GM21528 (cell line): ENCODE results near the gene RTN4RL2.

Experiments
- ATAC-seq: cut with Tn5 transposase; IDR thresholded peaks from one replicate; pipeline ENCODE4 v1.9.1; 2021; ENCODE audit warnings: mild to moderate bottlenecking, moderate library complexity; ENCODE audit not compliant: unreplicated experiment, low FRiP score

RTN4RL2 gene

GRCh38 chr11:57460022-57460757 lies at the start of gene RTN4RL2:
TSS of gene RTN4RL2 (plus strand) at chr11:57460528. CDS start at chr11:57460866, 338 bp downstream.
- no peak for ATAC-seq

GRCh38 chr11:57413681-57414080 lies 46.6 kb upstream of the RTN4RL2 start:
- no peak for ATAC-seq

- ATAC-seq = no peak
Measured at GRCh38 chr11:57414612-57415212, 45.6 kb upstream of the RTN4RL2 start.

- no peak for ATAC-seq
Measured at GRCh38 chr11:57416436-57416835, 43.9 kb upstream of the RTN4RL2 start.

GRCh38 chr11:57417056-57417455 lies 43.3 kb upstream of the RTN4RL2 start:
- no peak for ATAC-seq

GRCh38 chr11:57418131-57418530 lies 42.2 kb upstream of the RTN4RL2 start:
- ATAC-seq = no peak

GRCh38 chr11:57419146-57419545 lies 41.2 kb upstream of the RTN4RL2 start:
- ATAC-seq = no peak

- no peak for ATAC-seq
Measured at GRCh38 chr11:57421066-57421465, 39.3 kb upstream of the RTN4RL2 start.

GRCh38 chr11:57421805-57422204 lies 38.5 kb upstream of the RTN4RL2 start:
- ATAC-seq = no peak

GRCh38 chr11:57422669-57423068 lies 37.7 kb upstream of the RTN4RL2 start:
- no peak for ATAC-seq

- ATAC-seq = no peak
Measured at GRCh38 chr11:57424137-57424791, 36.1 kb upstream of the RTN4RL2 start.

GRCh38 chr11:57424792-57425564 lies 35.4 kb upstream of the RTN4RL2 start:
- peak; percentile 90 for ATAC-seq

GRCh38 chr11:57425565-57426438 lies 34.5 kb upstream of the RTN4RL2 start:
- no peak for ATAC-seq

- peak; percentile 5 for ATAC-seq
Measured at GRCh38 chr11:57426439-57426928, 33.8 kb upstream of the RTN4RL2 start.

GRCh38 chr11:57426929-57427726 lies 33.2 kb upstream of the RTN4RL2 start, which contains the start of gene SLC43A3:
TSS of gene SLC43A3 (minus strand) at chr11:57427121. CDS start at chr11:57426172, 949 bp downstream.
- peak; percentile 59 for ATAC-seq

GRCh38 chr11:57427727-57428082 lies 32.6 kb upstream of the RTN4RL2 start:
- ATAC-seq = no peak

GRCh38 chr11:57428643-57429042 lies 31.7 kb upstream of the RTN4RL2 start:
- no peak for ATAC-seq

GRCh38 chr11:57429946-57430345 lies 30.4 kb upstream of the RTN4RL2 start:
- ATAC-seq = no peak

- no peak for ATAC-seq
Measured at GRCh38 chr11:57430952-57431351, 29.4 kb upstream of the RTN4RL2 start.
